AG10803 (cell line): Measurements from ENCODE around the gene PRKRIP1.
A peak's percentile ranks its signal among the peaks of the same experiment; 100 is the strongest.
"Not testable (repeated sequence)": the region's sequence is repeated elsewhere in the genome, so short reads cannot be mapped to it uniquely, and the experiment has no call there.

ENCODE experiments used
- DNase-seq: peaks from one replicate; pipeline ENCODE4 v3.0.0; 2010; ENCODE audit warnings: low read depth
- H3K4me3 ChIP-seq: 2 replicates; pipeline ENCODE4 v1.5.1; 2011; ENCODE audit warnings: mild to moderate bottlenecking, low read length, control low read depth
- TF ChIP-seq, protein P1 (sequence below): conservative IDR thresholded peaks from 2 replicates; pipeline ENCODE4 v1.5.1; 2011; ENCODE audit warnings: mild to moderate bottlenecking, low read length, control low read depth, inconsistent platforms

The PRKRIP1 gene

DNA sequence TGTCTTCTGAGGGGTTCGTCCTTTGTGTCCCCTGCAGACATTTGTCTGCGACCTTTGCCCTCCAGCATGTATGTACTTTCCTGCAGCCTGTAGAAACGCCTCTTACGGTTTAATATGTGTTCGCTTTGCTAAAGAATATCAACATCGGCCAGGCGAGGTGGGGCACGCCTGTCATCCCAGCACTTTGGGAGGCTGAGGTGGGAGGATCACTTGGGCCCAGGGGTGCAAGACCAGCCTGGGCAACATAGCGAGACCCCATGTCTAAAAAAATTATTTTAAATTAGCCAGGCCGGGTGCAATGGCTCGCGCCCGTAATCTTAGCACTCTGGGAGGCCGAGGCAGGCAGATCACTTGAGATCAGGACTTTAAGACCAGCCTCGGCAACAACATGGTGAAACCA lies 53.0 kb downstream of the PRKRIP1 start:
- no peak for DNase-seq
- TF ChIP-seq, protein P1, sequence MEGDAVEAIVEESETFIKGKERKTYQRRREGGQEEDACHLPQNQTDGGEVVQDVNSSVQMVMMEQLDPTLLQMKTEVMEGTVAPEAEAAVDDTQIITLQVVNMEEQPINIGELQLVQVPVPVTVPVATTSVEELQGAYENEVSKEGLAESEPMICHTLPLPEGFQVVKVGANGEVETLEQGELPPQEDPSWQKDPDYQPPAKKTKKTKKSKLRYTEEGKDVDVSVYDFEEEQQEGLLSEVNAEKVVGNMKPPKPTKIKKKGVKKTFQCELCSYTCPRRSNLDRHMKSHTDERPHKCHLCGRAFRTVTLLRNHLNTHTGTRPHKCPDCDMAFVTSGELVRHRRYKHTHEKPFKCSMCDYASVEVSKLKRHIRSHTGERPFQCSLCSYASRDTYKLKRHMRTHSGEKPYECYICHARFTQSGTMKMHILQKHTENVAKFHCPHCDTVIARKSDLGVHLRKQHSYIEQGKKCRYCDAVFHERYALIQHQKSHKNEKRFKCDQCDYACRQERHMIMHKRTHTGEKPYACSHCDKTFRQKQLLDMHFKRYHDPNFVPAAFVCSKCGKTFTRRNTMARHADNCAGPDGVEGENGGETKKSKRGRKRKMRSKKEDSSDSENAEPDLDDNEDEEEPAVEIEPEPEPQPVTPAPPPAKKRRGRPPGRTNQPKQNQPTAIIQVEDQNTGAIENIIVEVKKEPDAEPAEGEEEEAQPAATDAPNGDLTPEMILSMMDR = no peak
- no peak overlapping the region for H3K4me3 ChIP-seq

DNA sequence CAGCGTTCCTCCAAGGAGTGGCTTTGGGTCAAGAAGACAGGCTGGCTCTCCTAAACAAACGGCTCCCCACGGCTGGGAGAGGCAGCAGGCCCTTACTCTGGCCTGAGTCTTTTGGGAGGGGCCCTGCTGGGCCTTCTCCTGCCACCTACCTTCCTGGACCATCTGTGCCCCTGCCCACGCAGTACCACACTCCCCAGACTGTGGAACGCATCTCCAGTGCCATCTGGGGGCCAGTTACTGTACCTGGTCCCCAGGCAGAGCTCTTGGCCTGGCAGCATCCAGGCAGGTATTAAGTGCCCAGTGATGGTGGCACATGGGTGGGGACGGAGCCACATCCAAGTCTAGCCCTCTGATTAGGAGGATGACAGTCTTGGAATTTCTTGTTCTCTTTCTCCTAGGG lies 54.1 kb downstream of the PRKRIP1 start:
- DNase-seq = no peak

DNA sequence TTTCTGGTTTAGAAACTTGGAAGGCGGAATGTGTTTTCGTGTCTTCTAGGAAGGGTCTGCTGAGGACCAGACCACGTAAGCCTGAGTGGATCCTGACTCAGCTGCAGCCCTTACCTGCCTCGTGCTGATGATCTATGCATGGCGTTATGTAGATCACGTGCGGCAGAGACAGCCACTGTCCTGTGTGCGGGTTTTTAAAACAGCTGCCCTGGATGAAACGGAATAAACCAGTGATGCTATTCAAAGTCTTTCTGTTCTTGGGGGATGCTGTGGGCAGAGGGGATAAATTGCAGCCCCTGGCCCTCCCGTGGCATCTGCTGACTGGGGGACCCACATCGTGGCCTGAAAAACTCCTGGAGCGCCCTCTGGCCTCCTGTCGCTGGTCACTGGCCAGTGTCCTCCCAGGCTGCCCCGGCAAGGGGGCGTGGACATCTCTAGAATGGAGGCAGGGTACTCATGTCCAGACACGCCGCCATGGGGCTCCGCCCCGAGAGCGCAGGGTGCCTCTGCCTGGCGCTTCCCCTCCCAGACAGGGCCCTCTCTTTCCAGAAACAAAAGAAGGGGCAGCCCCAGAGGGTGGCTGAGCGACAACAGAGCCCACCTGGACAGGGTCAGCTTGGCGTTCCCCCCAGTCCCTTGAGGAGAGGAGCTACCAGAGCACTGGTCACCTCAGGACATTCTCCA lies 55.4 kb downstream of the PRKRIP1 start:
- TF ChIP-seq, protein P1 = no peak
- peak; percentile 8 for DNase-seq
- no peak overlapping the region for H3K4me3 ChIP-seq

More for the DNA sequence above, 54.1 kb downstream of the PRKRIP1 start:
- H3K4me3 ChIP-seq = no peak overlapping the region
- TF ChIP-seq, protein P1 = peak; percentile 6; the same call in 1 of the 2 replicates

DNA sequence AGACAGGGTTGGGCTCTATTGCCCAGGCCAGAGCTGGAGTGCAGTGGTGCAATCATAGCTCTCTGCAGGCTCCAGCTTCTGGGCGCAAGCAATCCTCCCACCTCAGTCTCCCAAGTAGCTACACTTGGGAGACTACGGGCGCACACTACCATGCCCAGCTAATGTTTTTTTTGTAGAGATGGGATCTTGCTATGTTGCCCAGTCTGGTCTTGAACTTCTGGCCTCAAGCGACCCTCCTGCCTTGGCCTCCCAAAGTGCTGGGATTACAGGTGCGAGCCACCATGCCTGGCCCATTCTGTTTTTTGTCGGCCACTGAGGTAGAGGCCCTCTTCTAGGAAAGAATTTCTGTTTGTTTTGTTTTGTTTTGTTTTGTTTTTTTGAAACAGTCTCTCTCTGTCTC lies 56.3 kb downstream of the PRKRIP1 start:
- no peak for DNase-seq

DNA sequence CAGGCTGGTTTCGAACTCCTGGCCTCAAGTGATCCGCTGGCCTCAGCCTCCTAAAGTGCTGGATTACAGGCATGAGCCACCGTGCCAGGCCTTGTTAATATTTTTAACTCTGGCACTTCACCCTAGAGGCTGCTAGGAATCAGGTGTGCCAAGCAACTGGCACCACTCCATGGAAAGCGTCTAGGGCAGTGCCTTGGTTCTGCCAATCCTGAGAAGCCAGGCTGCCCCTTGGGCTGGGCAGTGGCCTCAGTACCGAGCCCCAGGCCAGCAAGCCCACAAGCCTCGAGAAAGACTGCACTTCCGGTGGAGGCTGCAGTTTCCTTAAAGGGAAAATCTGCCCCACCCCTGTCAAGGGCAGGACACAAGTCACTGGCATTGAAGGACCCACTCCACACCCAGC lies 57.2 kb downstream of the PRKRIP1 start:
- H3K4me3 ChIP-seq = no peak overlapping the region
- TF ChIP-seq, protein P1 = no peak
- no peak for DNase-seq

More for the DNA sequence above, 56.3 kb downstream of the PRKRIP1 start:
- TF ChIP-seq, protein P1 = no peak
- no peak overlapping the region for H3K4me3 ChIP-seq

DNA sequence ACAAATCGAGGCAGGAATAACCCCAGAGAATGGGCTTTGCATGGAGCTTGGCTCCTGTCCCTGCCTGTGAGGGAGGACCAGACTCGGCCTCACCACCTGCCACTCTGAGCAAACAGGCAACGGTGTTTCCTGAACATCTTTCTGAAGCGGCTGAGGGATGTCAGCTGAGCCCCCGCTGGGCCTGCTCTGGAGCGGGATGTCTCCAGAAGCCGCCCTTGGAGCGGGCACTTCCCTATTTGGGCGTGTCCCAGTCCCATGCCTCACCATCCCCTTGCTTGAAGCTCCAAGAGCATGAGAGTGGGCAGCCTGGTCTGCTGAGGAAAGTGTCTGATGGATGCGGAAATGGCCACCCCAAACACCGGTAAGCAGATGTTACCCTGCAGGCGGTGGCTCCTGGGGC lies 58.3 kb downstream of the PRKRIP1 start:
- H3K4me3 ChIP-seq = no peak overlapping the region
- no peak for DNase-seq
- TF ChIP-seq, protein P1 = no peak

DNA sequence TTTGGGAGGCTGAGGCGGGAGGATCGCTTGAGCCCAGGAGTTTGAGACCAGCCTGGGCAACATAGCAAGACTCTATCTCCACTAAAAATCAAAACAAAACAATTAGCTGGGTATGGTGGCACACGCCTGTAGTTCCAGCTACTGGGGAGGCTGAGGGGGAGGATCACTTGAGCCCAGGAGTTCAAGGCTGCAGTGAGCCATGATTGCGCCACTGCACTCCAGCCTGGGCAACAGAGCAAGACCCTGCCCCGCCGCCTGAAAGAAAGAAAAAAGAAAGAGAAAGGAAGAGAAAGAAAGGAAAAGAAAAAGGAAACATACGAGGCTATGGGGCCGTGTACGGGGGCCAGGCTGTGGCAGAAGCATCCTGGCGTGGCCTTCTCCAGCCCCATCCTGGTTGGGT lies 58.8 kb downstream of the PRKRIP1 start:
- not testable (repeated sequence) for H3K4me3 ChIP-seq

DNA sequence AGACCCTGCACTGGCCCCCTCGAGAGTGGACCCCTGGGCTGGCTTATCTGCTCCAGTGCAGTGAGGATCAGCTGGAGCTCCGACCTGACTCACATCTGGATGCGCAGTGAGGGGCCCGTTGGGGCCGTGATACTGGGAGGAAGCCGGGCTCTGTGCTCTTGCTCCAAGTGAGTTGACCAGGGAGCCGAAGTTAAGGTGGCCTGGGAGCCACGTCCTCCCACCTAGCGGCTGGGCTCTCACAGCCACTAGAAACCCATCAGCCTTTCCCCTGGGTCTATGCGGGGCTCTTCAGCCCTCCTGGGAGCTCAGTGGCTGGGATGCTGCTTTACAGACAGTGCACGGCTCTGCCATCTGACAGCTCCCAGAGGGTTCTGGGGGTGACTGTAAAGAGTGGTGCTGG lies 59.4 kb downstream of the PRKRIP1 start:
- TF ChIP-seq, protein P1 = no peak
- H3K4me3 ChIP-seq = no peak overlapping the region
- no peak for DNase-seq

More for the DNA sequence above, 58.8 kb downstream of the PRKRIP1 start:
- DNase-seq = not testable (repeated sequence)
